ENCODE data around the gene DDI1.
A peak's percentile ranks its signal among the peaks of the same experiment; 100 is the strongest.

Gene DDI1

GRCh38 chr11:104058680-104059079, 22.2 kb downstream of the DDI1 start:
- TF ChIP-seq CTCF (conservative IDR thresholded peaks at IDR 0.05; ENCODE audit: control insufficient read depth, insufficient read depth, low read depth, low read length) = no peak

GRCh38 chr11:104060004-104060794, 23.8 kb downstream of the DDI1 start:
- no peak overlapping the region for H3K4me3 ChIP-seq (ENCODE audit: control insufficient read depth, low read depth, low read length)
- DNase-seq (ENCODE audit: low read depth) = peak; percentile 20
- TF ChIP-seq CTCF (conservative IDR thresholded peaks at IDR 0.05; ENCODE audit: control insufficient read depth, insufficient read depth, low read depth, low read length) = no peak

More at GRCh38 chr11:104058680-104059079, 22.2 kb downstream of the DDI1 start:
- H3K4me3 ChIP-seq (ENCODE audit: control insufficient read depth, low read depth, low read length) = no peak overlapping the region
- no peak for DNase-seq (ENCODE audit: low read depth)

- no peak for TF ChIP-seq CTCF (conservative IDR thresholded peaks at IDR 0.05; ENCODE audit: control insufficient read depth, insufficient read depth, low read depth, low read length)
- DNase-seq (ENCODE audit: low read depth) = no peak
These were observed 24.4 kb downstream of the DDI1 start for GRCh38 chr11:104060820-104061219.

GRCh38 chr11:104061853-104062521, 25.5 kb downstream of the DDI1 start:
- no peak for TF ChIP-seq CTCF (conservative IDR thresholded peaks at IDR 0.05; ENCODE audit: control insufficient read depth, insufficient read depth, low read depth, low read length)
- DNase-seq (ENCODE audit: low read depth) = peak; percentile 52
- H3K4me3 ChIP-seq (ENCODE audit: control insufficient read depth, low read depth, low read length) = no peak overlapping the region

More at GRCh38 chr11:104060820-104061219, 24.4 kb downstream of the DDI1 start:
- no peak overlapping the region for H3K4me3 ChIP-seq (ENCODE audit: control insufficient read depth, low read depth, low read length)

GRCh38 chr11:104064034-104064630, 27.7 kb downstream of the DDI1 start:
- H3K4me3 ChIP-seq (ENCODE audit: control insufficient read depth, low read depth, low read length) = no peak overlapping the region
- no peak for TF ChIP-seq CTCF (conservative IDR thresholded peaks at IDR 0.05; ENCODE audit: control insufficient read depth, insufficient read depth, low read depth, low read length)
- DNase-seq (ENCODE audit: low read depth) = no peak

GRCh38 chr11:104067534-104067933, 31.1 kb downstream of the DDI1 start:
- DNase-seq (ENCODE audit: low read depth) = no peak
- H3K4me3 ChIP-seq (ENCODE audit: control insufficient read depth, low read depth, low read length) = no peak overlapping the region
- no peak for TF ChIP-seq CTCF (conservative IDR thresholded peaks at IDR 0.05; ENCODE audit: control insufficient read depth, insufficient read depth, low read depth, low read length)

All from fibroblast of mammary gland (primary cell).